SU-DHL-6 (cell line): ENCODE data around the gene ETS1.
A peak's percentile ranks its signal among the peaks of the same experiment; 100 is the strongest.

Experiments used
- H2AFZ ChIP-seq: fragments of 200-600 bp; sonication (generic); 2 replicates; pipeline ENCODE4 v1.6.1; 2014; ENCODE audit warnings: low read depth, mild to moderate bottlenecking, moderate library complexity, mixed read lengths, antibody characterized with exemption, low read length; ENCODE audit not compliant: severe bottlenecking
- H3F3A ChIP-seq: fragments of 200-600 bp; shearing (Covaris generic); 2 replicates; pipeline ENCODE4 v1.6.0; 2016; ENCODE audit warnings: antibody characterized with exemption, mild to moderate bottlenecking; ENCODE audit not compliant: insufficient read depth
- H3K27ac ChIP-seq: fragments of 200-600 bp; sonication (generic); 2 replicates; pipeline ENCODE4 v1.5.1; 2016; ENCODE audit warnings: low read depth, mild to moderate bottlenecking, low read length, moderate library complexity, mixed read lengths
- H3K27me3 ChIP-seq: fragments of 200-600 bp; sonication (generic), shearing (Covaris generic); 2 replicates; pipeline ENCODE4 v1.6.0; 2014; ENCODE audit warnings: mild to moderate bottlenecking, low read length
- H3K36me3 ChIP-seq: fragments of 200-600 bp; sonication (generic); 2 replicates; pipeline ENCODE4 v1.6.1; 2014; ENCODE audit warnings: mild to moderate bottlenecking, low read length, mixed read lengths
- H3K4me2 ChIP-seq: fragments of 300-600, 200-600 bp; shearing (Covaris generic), sonication (generic); 2 replicates; pipeline ENCODE4 v1.6.0; 2014; ENCODE audit warnings: low read length, low read depth, mild to moderate bottlenecking; ENCODE audit not compliant: poor library complexity, severe bottlenecking
- H3K4me3 ChIP-seq: fragments of 200-600 bp; sonication (generic); 2 replicates; pipeline ENCODE4 v1.5.1; 2014; ENCODE audit warnings: antibody characterized with exemption, low read length, mild to moderate bottlenecking, mixed read lengths; ENCODE audit not compliant: insufficient read depth, poor library complexity, severe bottlenecking
- H3K79me2 ChIP-seq: fragments of 200-600 bp; sonication (generic); 2 replicates; pipeline ENCODE4 v1.6.1; 2014; ENCODE audit warnings: mild to moderate bottlenecking, low read length, moderate library complexity; ENCODE audit not compliant: insufficient read depth
- H3K9ac ChIP-seq: fragments of 200-600 bp; sonication (generic); 2 replicates; pipeline ENCODE4 v1.7.0; 2014; ENCODE audit warnings: mild to moderate bottlenecking, low read length
- H3K9me2 ChIP-seq: fragments of 200-600 bp; sonication (generic); replicated peaks from 2 replicates; pipeline ENCODE4 v1.6.1; 2014; ENCODE audit warnings: low read length; ENCODE audit not compliant: insufficient read depth
- H3K9me3 ChIP-seq: fragments of 200-600 bp; sonication (generic); 2 replicates; pipeline ENCODE4 v1.6.1; 2014; ENCODE audit warnings: low read length, mixed read lengths; ENCODE audit not compliant: insufficient read depth
- H4K20me1 ChIP-seq: fragments of 200-600 bp; sonication (generic); 2 replicates; pipeline ENCODE4 v1.6.1; 2014; ENCODE audit warnings: low read depth, mild to moderate bottlenecking, antibody characterized with exemption, low read length, moderate library complexity, mixed read lengths
- CTCF ChIP-seq: fragments of 200-600 bp; sonication (generic); IDR thresholded peaks from one replicate; pipeline ENCODE4 v1.5.1; 2017; ENCODE audit warnings: antibody characterized with exemption, mild to moderate bottlenecking, low read length, moderate library complexity; ENCODE audit not compliant: insufficient read depth, poor library complexity, severe bottlenecking
- EZH2phosphoT487 ChIP-seq: fragments of 200-600 bp; sonication (generic), shearing (Covaris generic); conservative IDR thresholded peaks from 2 replicates; pipeline ENCODE4 v1.6.1; 2018; ENCODE audit warnings: mild to moderate bottlenecking, antibody characterized with exemption, low read length, moderate library complexity, mixed read lengths

ETS1 gene

GRCh38 chr11:128574576-128575011, 12.8 kb downstream of the ETS1 start:
- Histone ChIP-seq H3K27me3 (no peaks in the 10 kb centered on the region), H3K9ac (no peak overlapping the region), H3K27ac (no peak overlapping the region), H3F3A (no peaks in the 10 kb centered on the region), H4K20me1 (no peaks in the 10 kb centered on the region), H2AFZ (no peak overlapping the region), H3K36me3 (no peaks in the 10 kb centered on the region), H3K79me2 (no peaks in the 10 kb centered on the region), H3K4me3 (no peak overlapping the region), H3K9me2 (no peaks in the 10 kb centered on the region), H3K9me3 (no peaks in the 10 kb centered on the region), H3K4me2 (no peak overlapping the region)
- TF ChIP-seq CTCF (no peak), EZH2phosphoT487 (no peak)

DNA sequence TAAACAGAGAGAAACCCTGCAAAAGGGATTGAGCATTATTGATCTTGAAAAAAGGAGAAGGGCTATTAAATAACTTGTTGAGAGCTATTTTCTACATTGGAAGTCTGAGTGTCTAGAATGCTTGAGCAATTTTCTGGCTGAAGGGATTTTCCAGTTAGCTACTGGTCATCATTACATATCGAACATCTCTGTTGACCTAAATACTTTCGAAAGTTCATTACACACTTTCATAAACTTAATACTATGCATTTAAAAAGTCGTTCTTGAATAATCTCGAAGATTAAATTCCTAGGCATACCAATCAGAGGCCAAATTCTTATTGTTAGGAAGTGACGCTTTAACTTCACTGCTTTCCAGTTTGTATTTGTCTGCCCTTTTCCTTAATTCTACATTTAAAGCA, 13.7 kb downstream of the ETS1 start:
- Histone ChIP-seq H3K27ac (no peak overlapping the region), H3K9me2 (no peaks in the 10 kb centered on the region), H2AFZ (no peak overlapping the region), H4K20me1 (no peaks in the 10 kb centered on the region), H3F3A (no peaks in the 10 kb centered on the region), H3K27me3 (no peaks in the 10 kb centered on the region), H3K79me2 (no peaks in the 10 kb centered on the region), H3K4me3 (no peak overlapping the region), H3K4me2 (no peak overlapping the region), H3K9ac (no peak overlapping the region), H3K9me3 (no peaks in the 10 kb centered on the region), H3K36me3 (no peaks in the 10 kb centered on the region)
- no peak for TF ChIP-seq CTCF
- TF ChIP-seq EZH2phosphoT487, result no peak

DNA sequence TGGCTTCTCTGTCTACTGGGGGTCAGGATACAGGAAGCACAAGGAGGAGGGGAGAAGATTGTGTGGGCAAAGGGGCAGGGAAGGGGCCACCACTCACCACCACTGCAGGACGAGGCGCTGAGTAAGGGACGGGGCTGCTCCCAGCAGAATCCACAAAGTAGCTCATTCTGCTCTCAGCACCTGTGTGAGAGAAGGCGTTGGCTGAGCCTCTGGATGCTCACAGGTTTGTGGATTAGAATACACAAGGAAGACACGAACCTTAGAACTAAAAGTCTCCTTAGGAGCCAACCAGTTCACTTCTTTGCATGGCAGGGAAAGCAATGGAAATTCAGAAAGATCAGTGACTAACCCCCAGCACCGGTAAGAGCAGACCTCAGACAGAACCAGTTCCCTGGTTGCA, 14.4 kb downstream of the ETS1 start:
- Histone ChIP-seq H3K4me3 (no peak overlapping the region), H3K27me3 (no peaks in the 10 kb centered on the region), H3K9me2 (no peaks in the 10 kb centered on the region), H4K20me1 (no peaks in the 10 kb centered on the region), H3K36me3 (no peaks in the 10 kb centered on the region), H3K27ac (no peak overlapping the region), H3K79me2 (no peaks in the 10 kb centered on the region), H2AFZ (no peak overlapping the region), H3K4me2 (no peak overlapping the region), H3K9me3 (no peaks in the 10 kb centered on the region), H3F3A (no peaks in the 10 kb centered on the region), H3K9ac (no peak overlapping the region)
- TF ChIP-seq CTCF (no peak), EZH2phosphoT487 (no peak)

- Histone ChIP-seq H3K9me3 (no peaks in the 10 kb centered on the region), H3K27ac (no peak overlapping the region), H3K9ac (no peak overlapping the region), H4K20me1 (no peaks in the 10 kb centered on the region), H3K27me3 (no peaks in the 10 kb centered on the region), H2AFZ (peak overlapping the region; percentile 2), H3K36me3 (no peaks in the 10 kb centered on the region), H3K4me2 (no peak overlapping the region), H3K9me2 (no peaks in the 10 kb centered on the region), H3K79me2 (no peaks in the 10 kb centered on the region), H3F3A (no peaks in the 10 kb centered on the region), H3K4me3 (no peak overlapping the region)
- TF ChIP-seq EZH2phosphoT487, result no peak
- TF ChIP-seq CTCF, result no peak
Observed at GRCh38 chr11:128570632-128571031, 16.7 kb downstream of the ETS1 start.
